ENCODE results near the gene CLASRP.
A peak's percentile ranks its signal among the peaks of the same experiment; 100 is the strongest.

CLASRP gene

DNA sequence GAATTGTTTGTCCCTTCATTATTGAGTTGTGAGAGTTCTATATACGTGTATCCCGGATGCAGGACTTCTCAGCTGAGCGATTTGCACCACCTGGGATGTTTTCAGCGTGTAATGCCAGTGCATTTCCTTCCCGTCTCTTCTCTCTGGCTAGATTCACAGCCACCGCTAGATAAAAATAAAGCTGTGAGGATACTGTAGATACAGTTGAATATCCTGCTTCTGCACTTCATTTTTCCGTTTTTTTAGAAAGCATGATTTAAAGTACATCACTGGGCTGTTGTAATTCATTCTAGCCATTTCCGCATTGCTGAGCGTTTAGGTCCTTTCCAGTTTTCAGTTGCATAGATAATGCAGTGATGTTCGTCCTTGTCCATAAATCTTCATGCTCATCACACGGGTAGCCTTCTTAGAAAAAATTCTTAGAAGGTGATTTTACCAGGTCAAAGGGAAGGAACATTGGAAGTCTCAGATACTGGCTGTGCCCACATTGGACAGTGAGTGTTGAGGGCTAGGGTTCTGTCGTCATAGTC, 68.8 kb downstream of the CLASRP start:
- TF ChIP-seq, protein P1, sequence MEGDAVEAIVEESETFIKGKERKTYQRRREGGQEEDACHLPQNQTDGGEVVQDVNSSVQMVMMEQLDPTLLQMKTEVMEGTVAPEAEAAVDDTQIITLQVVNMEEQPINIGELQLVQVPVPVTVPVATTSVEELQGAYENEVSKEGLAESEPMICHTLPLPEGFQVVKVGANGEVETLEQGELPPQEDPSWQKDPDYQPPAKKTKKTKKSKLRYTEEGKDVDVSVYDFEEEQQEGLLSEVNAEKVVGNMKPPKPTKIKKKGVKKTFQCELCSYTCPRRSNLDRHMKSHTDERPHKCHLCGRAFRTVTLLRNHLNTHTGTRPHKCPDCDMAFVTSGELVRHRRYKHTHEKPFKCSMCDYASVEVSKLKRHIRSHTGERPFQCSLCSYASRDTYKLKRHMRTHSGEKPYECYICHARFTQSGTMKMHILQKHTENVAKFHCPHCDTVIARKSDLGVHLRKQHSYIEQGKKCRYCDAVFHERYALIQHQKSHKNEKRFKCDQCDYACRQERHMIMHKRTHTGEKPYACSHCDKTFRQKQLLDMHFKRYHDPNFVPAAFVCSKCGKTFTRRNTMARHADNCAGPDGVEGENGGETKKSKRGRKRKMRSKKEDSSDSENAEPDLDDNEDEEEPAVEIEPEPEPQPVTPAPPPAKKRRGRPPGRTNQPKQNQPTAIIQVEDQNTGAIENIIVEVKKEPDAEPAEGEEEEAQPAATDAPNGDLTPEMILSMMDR (IDR thresholded peaks at IDR 0.05; ENCODE audit: borderline replicate concordance, insufficient read depth, low read depth, low read length): no peak
- H3K4me3 ChIP-seq (ENCODE audit: low read depth, low read length): no peak overlapping the region

DNA sequence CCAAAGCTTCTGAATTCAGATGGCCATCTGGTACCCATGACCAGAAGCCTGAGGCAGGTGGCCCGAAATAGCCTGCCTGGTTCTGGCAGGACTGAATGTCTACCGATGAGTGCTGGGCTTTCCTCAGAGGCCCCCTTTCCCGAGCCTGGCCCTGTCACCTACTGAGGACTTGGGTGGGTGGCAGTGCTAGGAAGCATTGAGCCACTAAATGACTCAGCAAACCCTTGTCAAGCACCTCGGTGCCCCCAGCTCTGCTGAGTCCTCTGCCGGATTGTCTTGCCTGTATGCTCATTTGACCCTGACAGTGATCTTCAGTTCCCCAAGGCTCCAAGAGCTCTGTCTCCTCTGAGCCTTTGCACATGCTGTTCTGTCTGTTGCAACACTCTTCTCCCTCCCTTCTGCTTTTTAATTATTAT, 72.0 kb downstream of the CLASRP start:
- TF ChIP-seq, protein P1 (IDR thresholded peaks at IDR 0.05; ENCODE audit: borderline replicate concordance, insufficient read depth, low read depth, low read length): no peak

DNA sequence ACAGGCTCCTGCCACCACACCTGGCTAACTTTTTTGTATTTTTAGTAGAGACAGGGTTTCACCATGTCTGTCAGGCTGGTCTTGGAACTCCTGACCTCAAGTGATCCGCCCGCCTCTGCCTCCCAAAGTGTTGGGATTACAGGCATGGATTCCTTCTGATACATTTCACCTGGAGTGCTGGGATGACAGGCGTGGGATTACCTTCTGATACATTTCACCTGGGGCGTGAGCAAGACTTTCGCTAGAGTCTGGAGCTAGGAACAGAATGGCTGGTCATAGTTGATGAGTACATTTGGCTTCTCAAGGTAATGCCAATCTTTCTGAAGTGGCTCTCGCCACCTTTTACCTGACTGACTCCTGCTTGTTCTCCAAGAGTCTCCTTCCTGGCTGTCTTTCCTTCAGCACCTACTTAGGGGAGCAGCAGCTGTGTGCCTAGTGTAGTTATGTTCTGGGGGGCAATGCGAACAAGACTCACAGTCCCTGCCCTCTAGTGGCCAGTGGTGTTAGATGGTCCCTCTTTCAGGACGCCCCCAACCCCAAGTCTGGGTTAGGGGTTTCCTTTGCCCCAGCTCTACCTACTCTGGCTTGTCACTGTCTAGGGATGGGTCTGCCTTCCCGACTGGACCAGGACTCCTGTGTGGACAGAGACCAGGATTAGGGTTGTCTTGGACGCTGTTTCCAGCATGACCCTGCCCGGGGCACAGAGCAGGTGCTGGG, 73.4 kb downstream of the CLASRP start:
- TF ChIP-seq, protein P1 (IDR thresholded peaks at IDR 0.05; ENCODE audit: borderline replicate concordance, insufficient read depth, low read depth, low read length): 0 out of 2 replicates have a peak, but pooled peaks have one; percentile 7
- no peak overlapping the region for H3K4me3 ChIP-seq (ENCODE audit: low read depth, low read length)

More for the DNA sequence above, 72.0 kb downstream of the CLASRP start:
- no peak overlapping the region for H3K4me3 ChIP-seq (ENCODE audit: low read depth, low read length)

DNA sequence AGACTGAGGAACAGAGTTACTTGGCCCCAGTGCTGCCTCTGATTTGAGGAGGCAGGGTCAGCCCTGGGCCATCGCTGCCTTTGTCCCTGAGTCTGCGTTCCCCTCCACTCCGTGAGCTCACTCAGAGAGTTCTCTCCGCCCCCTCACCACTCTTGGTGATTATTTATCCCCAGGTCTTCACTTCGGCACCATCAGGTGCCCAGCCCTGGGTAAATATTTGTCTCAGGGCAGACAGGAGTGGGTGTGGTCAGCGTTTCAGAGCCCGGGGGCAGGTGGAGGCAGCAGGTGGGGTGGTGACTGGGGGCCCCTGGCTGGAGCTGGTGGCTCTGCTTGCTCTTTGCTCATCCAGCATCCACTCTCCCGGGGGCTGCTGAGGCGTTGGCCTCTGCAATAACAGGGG, 74.8 kb downstream of the CLASRP start:
- no peak overlapping the region for H3K4me3 ChIP-seq (ENCODE audit: low read depth, low read length)
- TF ChIP-seq, protein P1 (IDR thresholded peaks at IDR 0.05; ENCODE audit: borderline replicate concordance, insufficient read depth, low read depth, low read length): no peak

DNA sequence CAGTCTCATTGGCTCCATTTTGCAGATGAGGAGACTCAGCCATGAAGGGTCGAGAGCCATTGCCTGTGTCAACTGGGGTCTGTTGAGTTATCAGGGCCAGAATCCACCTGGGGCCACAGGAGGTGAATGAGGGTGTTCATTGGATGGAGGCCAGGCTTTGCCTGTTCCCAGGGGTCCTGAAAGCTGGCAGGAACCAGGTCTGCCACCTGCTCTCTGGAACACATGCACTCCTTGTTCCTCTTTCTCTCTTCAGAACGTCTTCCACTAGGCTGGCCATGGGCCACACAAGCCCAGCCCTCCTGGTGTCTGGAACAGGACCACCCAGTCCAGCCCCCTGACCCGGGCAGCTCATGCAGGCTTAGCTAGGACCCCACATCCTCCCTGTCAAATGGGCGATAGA, 75.3 kb downstream of the CLASRP start:
- no peak overlapping the region for H3K4me3 ChIP-seq (ENCODE audit: low read depth, low read length)

DNA sequence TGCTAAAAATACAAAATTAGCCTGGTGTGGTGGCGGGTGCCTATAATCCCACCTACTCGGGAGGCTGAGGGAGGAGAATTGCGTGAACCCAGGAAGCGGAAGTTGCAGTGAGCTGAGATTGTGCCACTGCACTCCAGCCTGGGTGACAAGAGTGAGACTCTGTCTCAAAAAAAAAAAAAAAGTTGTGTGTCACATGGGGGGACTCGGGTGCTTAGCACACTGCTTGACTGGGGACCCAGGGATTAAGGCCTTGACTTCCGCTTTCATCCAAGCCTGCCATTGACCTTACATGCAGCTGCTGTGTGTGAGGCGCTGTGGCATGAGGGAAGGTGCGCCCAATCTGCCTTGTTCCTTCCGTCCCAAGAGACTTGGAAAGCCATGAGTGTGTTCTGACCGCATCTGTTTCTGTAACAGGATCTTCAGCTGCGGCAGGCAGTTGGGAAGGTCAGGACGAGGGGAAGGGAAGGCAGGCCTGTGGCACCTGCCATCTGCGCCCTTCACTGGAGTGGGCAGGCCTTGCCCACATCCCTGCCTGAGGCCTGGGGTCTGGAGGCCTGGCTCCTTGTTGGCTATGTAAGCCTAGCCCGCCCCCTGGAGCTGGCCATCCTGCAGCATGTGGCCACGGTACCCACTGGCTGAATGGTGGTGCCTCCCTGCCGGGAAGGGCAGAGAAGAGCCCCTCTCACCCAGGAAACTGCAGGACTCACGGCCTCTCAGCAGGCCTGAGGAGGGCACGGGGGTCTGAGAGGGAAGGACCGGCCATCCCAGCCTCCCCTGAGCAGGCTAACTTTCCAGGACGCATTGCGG, 77.2 kb downstream of the CLASRP start:
- no peak overlapping the region for H3K4me3 ChIP-seq (ENCODE audit: low read depth, low read length)
- TF ChIP-seq, protein P1 (IDR thresholded peaks at IDR 0.05; ENCODE audit: borderline replicate concordance, insufficient read depth, low read depth, low read length): no peak

More for the DNA sequence above, 75.3 kb downstream of the CLASRP start:
- TF ChIP-seq, protein P1 (IDR thresholded peaks at IDR 0.05; ENCODE audit: borderline replicate concordance, insufficient read depth, low read depth, low read length): no peak

Data from GM12875 (cell line).